ENCODE data around the gene CERCAM.

DNA sequence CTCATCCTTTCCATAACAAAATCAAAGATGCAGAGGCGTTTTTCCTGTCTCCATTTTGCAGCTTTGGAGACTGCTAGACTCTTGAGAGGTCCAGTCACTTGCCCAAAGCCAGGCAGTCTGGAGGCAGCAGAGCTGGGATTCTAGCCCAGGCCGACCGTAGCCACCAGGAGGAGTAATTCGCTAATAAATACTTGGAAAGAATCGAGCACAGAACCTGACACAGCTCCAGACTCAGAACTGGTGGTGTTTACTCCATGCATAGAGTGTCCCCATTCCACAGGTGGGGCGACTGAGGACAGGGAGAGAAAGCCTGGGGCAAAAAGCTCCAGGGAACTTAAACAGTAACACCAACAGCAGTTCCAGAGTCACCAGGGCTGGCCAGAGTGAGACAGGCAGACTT lies 10.7 kb upstream of the CERCAM start:
- TF ChIP-seq EP300 (IDR thresholded peaks at IDR 0.05) (no peak), CTCF (IDR thresholded peaks at IDR 0.05) (no peak), POLR2A (IDR thresholded peaks at IDR 0.05) (no peak), POLR2AphosphoS5 (IDR thresholded peaks at IDR 0.05) (no peak)

Data from stomach (tissue), 4 donors.